Measurements from ENCODE around the gene BAIAP2.

BAIAP2 gene

GRCh38 chr17:80998118-80998747 is 36.7 kb upstream of the BAIAP2 start:
- H3K4me3 ChIP-seq (ENCODE audit: low read depth, low read length) = no peak overlapping the region
- TF ChIP-seq CTCF (conservative IDR thresholded peaks at IDR 0.05; ENCODE audit: low read depth, low read length) = no peak
- DNase-seq (ENCODE audit: low read depth) = no peak

- no peak for TF ChIP-seq CTCF (conservative IDR thresholded peaks at IDR 0.05; ENCODE audit: low read depth, low read length)
- H3K4me3 ChIP-seq (ENCODE audit: low read depth, low read length) = no peak overlapping the region
- DNase-seq (ENCODE audit: low read depth) = no peak
Measured at GRCh38 chr17:80998748-80999535, 36.0 kb upstream of the BAIAP2 start.

- no peak for DNase-seq (ENCODE audit: low read depth)
- no peak for TF ChIP-seq CTCF (conservative IDR thresholded peaks at IDR 0.05; ENCODE audit: low read depth, low read length)
- H3K4me3 ChIP-seq (ENCODE audit: low read depth, low read length) = no peak overlapping the region
Measured at GRCh38 chr17:80999536-81000333, 35.2 kb upstream of the BAIAP2 start.

- H3K4me3 ChIP-seq (ENCODE audit: low read depth, low read length) = no peak overlapping the region
- no peak for DNase-seq (ENCODE audit: low read depth)
- no peak for TF ChIP-seq CTCF (conservative IDR thresholded peaks at IDR 0.05; ENCODE audit: low read depth, low read length)
Measured at GRCh38 chr17:81000334-81000630, 34.7 kb upstream of the BAIAP2 start.

- no peak overlapping the region for H3K4me3 ChIP-seq (ENCODE audit: low read depth, low read length)
- no peak for DNase-seq (ENCODE audit: low read depth)
- TF ChIP-seq CTCF (conservative IDR thresholded peaks at IDR 0.05; ENCODE audit: low read depth, low read length) = no peak
Measured at GRCh38 chr17:81000631-81001357, 34.2 kb upstream of the BAIAP2 start.

GRCh38 chr17:81002013-81002384 is 33.0 kb upstream of the BAIAP2 start:
- no peak for TF ChIP-seq CTCF (conservative IDR thresholded peaks at IDR 0.05; ENCODE audit: low read depth, low read length)
- H3K4me3 ChIP-seq (ENCODE audit: low read depth, low read length) = no peak overlapping the region
- no peak for DNase-seq (ENCODE audit: low read depth)

Measured in choroid plexus epithelial cell (primary cell).